Erythroblast (primary cell): Measurements from ENCODE around the gene C2CD3.

Experiments used
- GATA1 ChIP-seq: IDR thresholded peaks from 2 replicates; pipeline ENCODE4 v1.6.1; 2011; ENCODE audit warnings: low read depth, mild to moderate bottlenecking, control low read depth, low read length, moderate library complexity
- POLR2A ChIP-seq: IDR thresholded peaks from 2 replicates; pipeline ENCODE4 v1.6.1; 2011; ENCODE audit warnings: mild to moderate bottlenecking, low read length

DNA sequence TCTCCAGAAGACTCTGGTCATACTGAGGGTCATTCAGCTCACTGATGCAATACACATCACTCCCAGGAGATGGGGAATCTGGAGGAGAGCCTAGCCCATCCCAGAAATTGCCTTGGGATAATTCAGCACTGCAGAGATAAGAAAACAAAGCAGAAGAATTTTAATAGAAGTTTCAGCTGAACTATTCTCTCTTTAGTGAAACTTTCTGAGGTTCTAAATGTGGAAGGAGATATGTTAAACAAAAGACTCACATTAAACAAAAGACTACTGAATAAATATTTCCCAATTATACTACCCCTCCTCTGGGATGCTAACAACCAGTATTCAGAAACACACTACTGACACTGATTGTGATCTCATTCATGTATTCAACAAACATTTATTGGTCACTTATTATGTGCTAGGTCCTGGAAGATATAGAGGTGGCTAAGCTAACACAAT lies 47.8 kb downstream of the C2CD3 start:
- TF ChIP-seq POLR2A (no peak), GATA1 (no peak)
